ENCODE results near the gene RFX2. TPM values are rescaled to one million over a fixed set of nuclear protein-coding genes. Genes with fewer than 3 reads are reported as not detected.
"Not testable (repeated sequence)": the region's sequence is repeated elsewhere in the genome, so short reads cannot be mapped to it uniquely, and the experiment has no call there.

Gene RFX2
- total and polyA plus RNA-seq, 9 donors = 5.2 to 17.6 (median 9.4) TPM

DNA sequence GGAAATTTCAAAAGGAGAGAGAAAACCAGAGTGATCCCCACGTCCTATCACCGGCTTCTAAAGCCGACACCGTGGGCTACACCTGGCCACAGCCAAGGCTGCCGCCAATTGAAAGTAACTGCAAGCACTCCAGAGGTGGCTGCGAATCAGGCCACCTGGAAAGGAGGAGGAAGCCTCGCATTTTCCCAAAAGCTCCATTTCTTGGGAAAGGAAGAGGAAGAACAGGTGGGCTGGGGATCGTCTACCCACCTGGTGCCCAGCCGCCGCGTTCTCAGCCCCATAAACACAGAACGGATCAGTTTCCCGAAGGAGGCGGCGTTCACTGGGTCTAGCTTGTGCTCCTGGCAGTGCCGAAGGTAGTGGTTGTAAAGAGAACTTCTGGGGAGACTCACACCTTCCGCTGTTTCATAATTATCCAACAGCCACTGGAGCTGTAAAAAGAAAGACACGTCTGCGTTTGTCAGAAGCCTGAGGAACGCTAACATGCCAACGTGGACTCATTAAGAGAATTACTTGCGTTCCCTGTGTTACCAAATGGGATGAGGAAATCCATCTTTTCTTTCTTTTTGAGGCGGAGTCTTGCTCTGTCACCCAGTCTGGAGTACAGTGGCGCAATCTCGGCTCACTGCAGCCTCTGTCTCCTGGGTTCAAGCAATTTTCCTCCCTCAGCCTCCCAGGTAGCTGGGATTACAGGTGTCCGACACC, 94.3 kb downstream of the RFX2 start:
- H3K9me3 ChIP-seq (replicated peaks; ENCODE audit: control insufficient read depth, low read depth, low read length) = no peaks in the 10 kb centered on the region
- DNase-seq = no peak
- 87% methylated on average over 19 of the region's 26 CpGs for WGBS (ENCODE audit: insufficient coverage)
- no peak overlapping the region for H3K4me3 ChIP-seq (ENCODE audit: low read length)
- H3K4me1 ChIP-seq (ENCODE audit: control insufficient read depth, insufficient read depth, low read length) = no peaks in the 10 kb centered on the region
- H3K27ac ChIP-seq (ENCODE audit: low read length) = no peak overlapping the region
- no peaks in the 10 kb centered on the region for H3K27me3 ChIP-seq (ENCODE audit: control insufficient read depth, insufficient read depth, low read length)
- peaks cover 26% of the 10 kb centered on the region for H3K36me3 ChIP-seq (ENCODE audit: control insufficient read depth, insufficient read depth, low read length)

DNA sequence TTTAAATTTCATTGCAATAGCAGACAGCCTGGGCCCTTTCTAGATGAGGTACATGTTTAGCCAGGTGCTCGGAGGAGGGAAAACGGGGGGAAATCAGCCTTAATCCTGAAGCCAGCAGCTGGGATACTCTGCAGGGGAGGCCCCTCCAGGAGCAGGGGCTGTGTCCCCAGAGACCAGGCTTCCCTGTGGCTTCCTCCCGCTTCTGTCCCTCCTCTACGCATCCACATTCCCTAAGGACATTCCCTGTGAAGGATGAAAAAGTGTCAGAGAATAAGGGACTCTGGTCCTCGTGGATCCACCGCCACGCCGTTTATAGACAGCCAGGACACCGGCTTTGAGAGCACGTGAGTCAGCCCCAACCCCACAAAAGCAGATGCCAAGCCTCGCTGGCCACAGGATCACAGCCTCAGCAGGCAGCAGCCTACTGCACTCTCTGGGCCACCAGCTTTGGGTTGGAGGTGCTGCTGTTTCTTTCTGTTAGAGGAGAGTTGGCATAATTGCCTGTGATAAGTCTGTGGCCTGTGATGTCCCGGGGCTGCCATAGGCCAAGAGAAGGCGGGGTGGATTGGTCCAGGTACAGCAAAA, 95.7 kb downstream of the RFX2 start:
- Histone ChIP-seq H3K27me3 (ENCODE audit: control insufficient read depth, insufficient read depth, low read length) (no peaks in the 10 kb centered on the region), H3K4me3 (ENCODE audit: low read length) (no peak overlapping the region), H3K36me3 (ENCODE audit: control insufficient read depth, insufficient read depth, low read length) (peaks cover 23% of the 10 kb centered on the region), H3K27ac (ENCODE audit: low read length) (no peak overlapping the region), H3K9me3 (replicated peaks; ENCODE audit: control insufficient read depth, low read depth, low read length) (no peaks in the 10 kb centered on the region), H3K4me1 (ENCODE audit: control insufficient read depth, insufficient read depth, low read length) (no peaks in the 10 kb centered on the region)
- DNase-seq = no peak
- 78% methylated on average over 8 of the region's 13 CpGs for WGBS (ENCODE audit: insufficient coverage)

DNA sequence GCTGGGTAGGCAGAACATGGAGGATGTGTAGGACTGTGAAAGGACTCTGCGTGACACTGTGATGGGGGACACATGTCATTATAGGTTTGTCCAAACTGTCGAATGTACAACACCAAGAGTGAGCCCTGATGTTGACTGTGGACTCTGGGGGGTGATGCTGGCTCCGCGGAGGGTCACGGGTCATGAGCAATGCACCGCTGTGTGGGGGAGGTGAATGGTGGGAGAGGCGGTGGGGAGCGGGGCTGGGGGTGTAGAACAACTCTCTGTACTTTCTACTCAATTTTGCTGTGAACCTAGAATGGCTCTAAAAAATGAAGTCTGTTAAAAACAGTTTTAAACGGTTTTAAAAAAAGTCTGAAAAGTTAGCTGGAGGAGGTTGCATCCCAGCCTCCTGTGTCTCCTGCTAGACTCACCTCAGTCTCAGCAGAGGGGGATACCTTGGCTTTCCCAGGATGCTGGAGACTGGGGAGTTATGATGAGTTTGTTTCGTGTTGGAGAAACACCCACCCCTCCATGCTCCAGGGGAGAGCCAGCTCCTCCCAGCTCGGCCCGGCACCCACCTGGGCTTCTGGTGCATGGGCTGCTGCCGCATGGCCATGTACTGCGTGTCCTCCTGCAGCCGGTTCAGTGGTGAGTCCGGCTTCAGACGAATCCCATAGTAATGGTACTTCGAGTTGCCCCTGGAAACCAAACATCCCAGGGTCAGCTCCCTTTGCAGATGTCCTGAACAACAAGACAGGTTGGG, 97.7 kb downstream of the RFX2 start:
- H3K36me3 ChIP-seq (ENCODE audit: control insufficient read depth, insufficient read depth, low read length) = peaks cover 27% of the 10 kb centered on the region
- no peak overlapping the region for H3K27ac ChIP-seq (ENCODE audit: low read length)
- H3K4me1 ChIP-seq (ENCODE audit: control insufficient read depth, insufficient read depth, low read length) = no peaks in the 10 kb centered on the region
- H3K27me3 ChIP-seq (ENCODE audit: control insufficient read depth, insufficient read depth, low read length) = no peaks in the 10 kb centered on the region
- H3K4me3 ChIP-seq (ENCODE audit: low read length) = no peak overlapping the region
- WGBS (ENCODE audit: insufficient coverage) = 76% methylated on average over 10 of the region's 18 CpGs
- DNase-seq = no peak
- H3K9me3 ChIP-seq (replicated peaks; ENCODE audit: control insufficient read depth, low read depth, low read length) = no peaks in the 10 kb centered on the region

DNA sequence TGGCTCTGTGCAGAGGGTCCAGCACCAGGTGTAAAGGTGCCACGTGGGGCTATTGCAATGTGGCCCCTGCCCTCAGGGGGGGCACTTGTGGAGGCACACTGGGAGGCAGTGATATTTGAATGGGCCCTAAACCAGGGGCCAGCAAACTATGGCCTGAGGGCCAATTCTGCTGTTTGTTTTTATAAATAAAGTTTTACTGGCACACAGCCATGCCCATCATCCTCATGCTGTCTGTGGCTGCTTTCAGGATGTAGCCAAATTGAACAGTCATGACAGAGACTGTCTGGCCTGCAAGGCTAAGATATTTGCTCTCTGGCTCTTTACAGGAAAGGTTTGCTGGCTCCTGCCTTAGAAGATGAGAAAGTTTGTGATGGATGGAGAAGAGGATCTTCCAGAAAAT, 98.5 kb downstream of the RFX2 start:
- H3K4me3 ChIP-seq (ENCODE audit: low read length) = no peak overlapping the region
- no peak for DNase-seq
- H3K4me1 ChIP-seq (ENCODE audit: control insufficient read depth, insufficient read depth, low read length) = no peaks in the 10 kb centered on the region
- H3K27ac ChIP-seq (ENCODE audit: low read length) = no peak overlapping the region
- no peaks in the 10 kb centered on the region for H3K27me3 ChIP-seq (ENCODE audit: control insufficient read depth, insufficient read depth, low read length)
- 86% methylated on average over 1 of the region's 1 CpG for WGBS (ENCODE audit: insufficient coverage)
- H3K36me3 ChIP-seq (ENCODE audit: control insufficient read depth, insufficient read depth, low read length) = peaks cover 33% of the 10 kb centered on the region
- no peaks in the 10 kb centered on the region for H3K9me3 ChIP-seq (replicated peaks; ENCODE audit: control insufficient read depth, low read depth, low read length)

DNA sequence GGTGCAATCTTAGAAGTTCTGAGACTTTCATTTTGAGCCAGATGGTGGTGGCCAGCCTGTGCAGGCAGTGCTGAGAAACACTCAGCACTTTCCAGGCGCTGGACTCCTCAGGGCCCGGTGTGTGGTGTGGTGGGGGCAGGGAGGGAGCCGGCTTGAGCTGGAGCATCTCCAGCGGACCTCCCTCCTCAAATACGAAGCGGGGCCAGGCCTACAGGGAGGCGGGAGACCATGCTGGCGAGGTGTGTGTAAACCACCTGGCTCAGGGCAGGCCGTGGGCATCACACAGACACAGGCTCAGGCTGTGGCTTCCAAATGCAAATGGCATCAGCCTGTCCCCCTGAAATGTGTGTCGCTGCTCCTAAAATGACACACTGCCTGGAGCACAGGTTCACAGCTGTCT, 99.1 kb downstream of the RFX2 start:
- Histone ChIP-seq H3K4me3 (ENCODE audit: low read length) (no peak overlapping the region), H3K9me3 (replicated peaks; ENCODE audit: control insufficient read depth, low read depth, low read length) (no peaks in the 10 kb centered on the region), H3K36me3 (ENCODE audit: control insufficient read depth, insufficient read depth, low read length) (peaks cover 34% of the 10 kb centered on the region), H3K4me1 (ENCODE audit: control insufficient read depth, insufficient read depth, low read length) (no peaks in the 10 kb centered on the region), H3K27ac (ENCODE audit: low read length) (no peak overlapping the region), H3K27me3 (ENCODE audit: control insufficient read depth, insufficient read depth, low read length) (no peaks in the 10 kb centered on the region)
- WGBS (ENCODE audit: insufficient coverage) = 50% methylated on average over 9 of the region's 10 CpGs
- DNase-seq = no peak

DNA sequence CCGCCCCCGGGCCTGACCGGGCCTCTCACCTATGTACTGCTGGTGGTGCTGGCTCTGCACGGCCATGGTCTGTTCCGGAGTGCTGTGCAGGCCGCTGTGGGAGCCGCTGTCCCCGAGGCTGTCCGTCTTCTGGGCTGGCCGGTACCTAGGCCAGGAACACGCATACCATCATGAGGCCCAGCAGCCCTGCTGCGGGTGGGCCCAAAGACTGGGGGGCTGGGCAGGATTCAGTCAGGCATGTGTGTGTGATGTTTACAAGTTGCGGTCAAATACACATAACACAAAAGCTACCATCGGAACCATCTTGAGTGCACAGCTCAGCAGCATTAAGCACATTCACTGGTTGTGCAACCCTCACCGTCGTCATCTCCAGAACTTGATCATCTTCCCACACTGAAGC, 100.2 kb downstream of the RFX2 start:
- no peak for DNase-seq
- no peaks in the 10 kb centered on the region for H3K9me3 ChIP-seq (replicated peaks; ENCODE audit: control insufficient read depth, low read depth, low read length)
- H3K27me3 ChIP-seq (ENCODE audit: control insufficient read depth, insufficient read depth, low read length) = no peaks in the 10 kb centered on the region
- H3K36me3 ChIP-seq (ENCODE audit: control insufficient read depth, insufficient read depth, low read length) = peaks cover 41% of the 10 kb centered on the region
- no peak overlapping the region for H3K27ac ChIP-seq (ENCODE audit: low read length)
- WGBS (ENCODE audit: insufficient coverage) = 91% methylated on average over 10 of the region's 16 CpGs
- H3K4me3 ChIP-seq (ENCODE audit: low read length) = no peak overlapping the region
- no peaks in the 10 kb centered on the region for H3K4me1 ChIP-seq (ENCODE audit: control insufficient read depth, insufficient read depth, low read length)

DNA sequence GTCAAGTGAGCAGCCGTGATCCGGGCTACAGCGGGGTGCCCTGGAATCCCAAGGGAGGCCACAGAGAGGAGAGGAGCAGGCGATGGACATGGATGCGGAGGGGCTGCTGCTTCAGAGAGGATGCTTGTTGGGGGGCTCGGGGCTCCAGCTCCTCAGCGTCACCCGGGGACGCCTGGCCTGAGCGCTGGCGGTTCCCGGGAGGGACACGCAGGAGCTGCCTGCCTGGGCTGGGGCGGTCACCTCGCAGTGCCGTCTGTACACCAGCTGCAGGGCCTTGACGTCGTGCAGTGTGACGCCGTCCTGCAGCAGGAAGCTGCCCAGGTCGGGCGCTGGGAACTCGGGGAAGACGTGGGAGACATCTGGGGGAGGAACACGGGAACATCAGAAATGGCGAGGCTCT, 102.4 kb downstream of the RFX2 start:
- DNase-seq = no peak
- H3K9me3 ChIP-seq (replicated peaks; ENCODE audit: control insufficient read depth, low read depth, low read length) = no peaks in the 10 kb centered on the region
- no peak overlapping the region for H3K27ac ChIP-seq (ENCODE audit: low read length)
- no peaks in the 10 kb centered on the region for H3K4me1 ChIP-seq (ENCODE audit: control insufficient read depth, insufficient read depth, low read length)
- WGBS (ENCODE audit: insufficient coverage) = 68% methylated on average over 23 of the region's 26 CpGs
- H3K4me3 ChIP-seq (ENCODE audit: low read length) = no peak overlapping the region
- peaks cover 48% of the 10 kb centered on the region for H3K36me3 ChIP-seq (ENCODE audit: control insufficient read depth, insufficient read depth, low read length)
- no peaks in the 10 kb centered on the region for H3K27me3 ChIP-seq (ENCODE audit: control insufficient read depth, insufficient read depth, low read length)

DNA sequence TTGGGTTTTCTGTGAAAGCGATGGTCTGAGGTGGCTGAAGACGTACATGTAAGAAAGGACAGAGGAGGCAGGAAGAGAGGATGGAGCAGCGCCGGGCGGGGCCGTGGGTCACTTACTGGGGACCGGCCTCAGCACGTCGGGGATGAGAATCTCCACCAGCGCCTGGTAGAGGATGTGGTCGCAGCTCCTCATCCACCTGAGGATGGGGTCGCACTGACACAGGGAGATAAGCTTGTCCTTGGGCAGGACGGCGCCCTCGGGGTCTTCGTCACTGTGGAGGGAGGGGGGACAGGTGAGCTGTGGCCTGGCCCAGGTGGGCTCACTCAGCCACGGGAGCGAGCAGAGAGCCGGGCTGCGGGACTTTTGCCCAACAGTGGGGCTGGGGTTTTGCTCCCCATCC, 103.4 kb downstream of the RFX2 start:
- Histone ChIP-seq H3K36me3 (ENCODE audit: control insufficient read depth, insufficient read depth, low read length) (peaks cover 52% of the 10 kb centered on the region), H3K4me3 (ENCODE audit: low read length) (no peak overlapping the region)
- 92% methylated on average over 20 of the region's 20 CpGs for WGBS (ENCODE audit: insufficient coverage)

DNA sequence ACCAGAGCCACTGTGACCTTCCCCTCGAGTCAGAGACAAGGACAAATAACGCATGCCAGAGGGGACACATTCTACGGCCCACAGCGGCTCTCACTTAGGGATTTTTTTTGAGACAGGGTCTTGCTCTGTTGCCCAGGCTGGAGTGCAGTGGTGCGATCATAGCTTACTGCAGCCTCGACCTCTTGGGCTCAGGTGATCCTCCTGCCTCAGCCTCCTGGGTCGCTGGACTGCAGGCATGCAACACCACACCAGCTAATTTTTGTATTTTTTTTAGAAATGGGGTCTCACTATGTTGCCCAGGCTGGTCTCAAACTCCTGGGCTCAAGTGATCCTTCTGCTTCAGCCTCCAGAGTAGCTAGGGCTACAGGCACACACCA, 104.2 kb downstream of the RFX2 start:
- H3K4me3 ChIP-seq (ENCODE audit: low read length); DNase-seq; H3K27me3 ChIP-seq (ENCODE audit: control insufficient read depth, insufficient read depth, low read length); H3K27ac ChIP-seq (ENCODE audit: low read length); H3K9me3 ChIP-seq (replicated peaks; ENCODE audit: control insufficient read depth, low read depth, low read length); H3K4me1 ChIP-seq (ENCODE audit: control insufficient read depth, insufficient read depth, low read length): not testable (repeated sequence)
- WGBS (ENCODE audit: insufficient coverage) = 96% methylated on average over 4 of the region's 7 CpGs
- H3K36me3 ChIP-seq (ENCODE audit: control insufficient read depth, insufficient read depth, low read length) = peaks cover 53% of the 10 kb centered on the region

More for the DNA sequence above, 103.4 kb downstream of the RFX2 start:
- no peak overlapping the region for H3K27ac ChIP-seq (ENCODE audit: low read length)
- H3K9me3 ChIP-seq (replicated peaks; ENCODE audit: control insufficient read depth, low read depth, low read length) = no peaks in the 10 kb centered on the region
- H3K27me3 ChIP-seq (ENCODE audit: control insufficient read depth, insufficient read depth, low read length) = no peaks in the 10 kb centered on the region
- no peaks in the 10 kb centered on the region for H3K4me1 ChIP-seq (ENCODE audit: control insufficient read depth, insufficient read depth, low read length)
- DNase-seq = no peak

DNA sequence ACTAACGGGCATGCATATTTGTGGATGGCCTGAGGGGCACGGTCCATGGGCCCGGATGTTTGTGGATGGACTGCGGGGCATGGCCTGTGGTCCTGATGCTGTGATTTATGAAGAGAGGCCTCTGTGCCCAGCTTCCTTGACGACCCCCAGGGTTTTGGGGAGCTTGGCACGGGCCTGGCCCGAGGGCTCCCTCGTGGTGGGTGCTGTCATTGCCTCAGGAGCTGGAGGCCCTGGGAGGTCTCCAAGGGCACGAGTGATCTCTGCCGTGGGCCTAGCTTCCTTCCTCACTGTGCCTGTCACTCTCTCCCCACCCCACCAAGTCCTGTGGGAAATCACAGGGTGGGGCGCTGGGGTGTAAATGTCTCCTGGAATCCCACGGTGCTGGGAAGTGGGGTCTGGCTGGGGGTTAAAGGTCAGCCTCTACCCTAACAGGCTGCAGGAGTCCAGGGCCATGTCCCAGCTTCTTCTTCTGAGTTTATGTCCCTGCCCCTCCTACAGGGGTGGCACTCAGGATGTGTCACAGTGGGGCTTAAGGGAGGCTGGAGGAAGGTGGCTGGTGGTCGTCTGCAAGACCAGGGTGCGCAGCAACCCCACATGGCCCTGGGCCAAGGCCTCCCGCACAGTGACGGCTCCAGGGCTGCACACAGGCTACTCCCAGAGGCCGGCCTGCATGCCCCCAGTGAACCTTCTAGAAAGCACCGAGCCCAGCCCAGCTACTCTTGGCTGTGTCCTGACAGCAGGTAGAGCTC, 104.8 kb downstream of the RFX2 start:
- 85% methylated on average over 12 of the region's 18 CpGs for WGBS (ENCODE audit: insufficient coverage)
- H3K36me3 ChIP-seq (ENCODE audit: control insufficient read depth, insufficient read depth, low read length) = peaks cover 54% of the 10 kb centered on the region

More for the DNA sequence above, 104.8 kb downstream of the RFX2 start:
- H3K4me1 ChIP-seq (ENCODE audit: control insufficient read depth, insufficient read depth, low read length) = no peaks in the 10 kb centered on the region
- H3K4me3 ChIP-seq (ENCODE audit: low read length) = no peak overlapping the region
- no peaks in the 10 kb centered on the region for H3K27me3 ChIP-seq (ENCODE audit: control insufficient read depth, insufficient read depth, low read length)
- no peak for DNase-seq
- H3K27ac ChIP-seq (ENCODE audit: low read length) = no peak overlapping the region
- H3K9me3 ChIP-seq (replicated peaks; ENCODE audit: control insufficient read depth, low read depth, low read length) = peaks cover under 1% of the 10 kb centered on the region
